HS-27A (cell line): ENCODE data around the gene SLC25A21.

Experiments
- DNase-seq: peaks from one replicate; pipeline ENCODE4 v3.0.0-alpha.2; 2012; ENCODE audit warnings: low read depth, missing footprints

Gene SLC25A21

GRCh38 chr14:36662258-36662542, 510.2 kb downstream of the SLC25A21 start:
- no peak for DNase-seq

GRCh38 chr14:36661506-36662257, 510.7 kb downstream of the SLC25A21 start, which contains the start of gene PAX9:
PAX9 (plus strand) TSS chr14:36661860; CDS start chr14:36662090, 230 bp downstream.
- peak; percentile 69 for DNase-seq

GRCh38 chr14:36660736-36661505, 511.5 kb downstream of the SLC25A21 start:
- no peak for DNase-seq

DNA sequence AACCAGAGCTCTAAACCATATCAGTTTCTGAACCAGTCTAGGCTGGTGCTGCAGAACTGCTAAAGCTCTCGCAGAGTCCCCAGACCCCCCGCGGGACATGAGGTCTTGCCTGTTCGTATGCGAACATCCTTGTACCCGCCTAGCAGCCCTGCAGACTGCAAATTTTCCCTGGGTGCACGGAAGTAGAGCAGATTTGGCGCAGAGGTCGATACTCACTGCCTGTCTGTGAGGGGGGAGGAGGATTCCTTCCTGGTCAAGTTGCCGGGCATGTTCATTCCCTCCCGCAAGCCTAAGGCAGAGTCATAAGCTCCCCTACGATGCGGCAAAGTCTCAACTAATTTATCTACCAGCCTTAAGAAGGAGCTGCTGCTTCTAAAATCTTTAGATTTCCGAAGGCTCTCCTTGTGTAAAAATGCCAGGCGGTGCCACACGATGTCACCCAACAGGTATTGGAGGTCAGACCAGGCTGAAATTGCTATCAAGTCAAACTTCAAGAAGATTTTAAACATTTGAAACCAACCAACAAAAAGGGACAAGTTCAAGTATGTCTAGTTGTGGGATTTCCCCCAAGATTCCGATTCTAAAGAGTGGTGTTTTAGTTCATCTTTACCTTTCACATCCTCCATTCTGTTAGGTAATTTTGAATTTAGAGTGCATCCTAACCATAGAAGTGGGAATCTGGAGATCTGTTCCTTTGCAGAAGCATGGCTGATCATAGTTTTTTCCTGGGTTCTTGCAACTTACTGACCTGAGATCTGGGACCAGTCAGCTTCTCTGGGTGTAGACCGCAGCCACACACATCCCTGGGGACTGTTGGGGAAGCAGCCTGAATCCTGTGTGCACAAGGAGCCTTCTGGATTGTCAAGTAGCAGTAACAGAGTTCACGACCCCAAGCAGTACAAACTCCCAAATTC, 512.3 kb downstream of the SLC25A21 start:
- no peak for DNase-seq

GRCh38 chr14:36659010-36659821, 513.2 kb downstream of the SLC25A21 start:
- no peak for DNase-seq

GRCh38 chr14:36658123-36659009, 514.0 kb downstream of the SLC25A21 start:
- no peak for DNase-seq

DNA sequence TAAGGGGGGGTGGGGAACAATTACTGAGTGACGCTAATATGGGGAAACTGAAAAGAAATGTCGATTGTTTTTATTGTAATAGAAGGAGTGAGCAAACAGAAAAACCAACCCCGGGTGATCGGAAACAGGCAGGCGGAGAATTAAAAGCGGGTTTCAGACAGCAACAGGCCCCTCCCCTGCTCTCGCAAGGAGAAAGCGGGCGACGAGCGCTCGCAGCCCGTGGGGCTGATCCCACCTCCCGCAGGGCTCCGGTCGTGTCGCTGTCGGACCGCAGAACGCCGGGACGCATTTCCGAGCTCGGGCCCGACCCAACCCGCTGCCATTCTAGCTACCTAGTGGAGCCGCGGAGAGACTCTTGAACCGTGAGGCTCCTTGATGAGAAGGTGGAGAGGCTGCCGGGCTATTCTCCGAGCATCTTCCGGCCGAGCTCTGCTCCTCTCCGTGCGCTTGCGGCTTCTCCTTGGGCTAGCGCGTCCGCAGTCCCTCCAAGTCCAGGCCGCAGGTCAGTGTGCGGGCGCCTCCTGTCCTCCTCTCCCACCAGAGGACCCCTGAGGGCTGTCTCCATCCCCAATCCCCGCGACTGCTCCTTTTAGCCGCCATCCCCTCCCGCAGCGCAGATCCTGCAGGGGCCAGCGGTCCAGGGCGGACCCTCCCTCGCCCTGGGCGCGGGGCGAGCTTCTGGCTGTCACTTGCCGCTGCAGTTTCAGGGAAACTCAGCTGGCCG, 514.8 kb downstream of the SLC25A21 start:
- DNase-seq, result no peak

- DNase-seq, result no peak
Observed at GRCh38 chr14:36656687-36657398, 515.6 kb downstream of the SLC25A21 start.

- DNase-seq, result no peak
Observed at GRCh38 chr14:36655963-36656686, 516.3 kb downstream of the SLC25A21 start.

- DNase-seq, result no peak
Observed at GRCh38 chr14:36655571-36655962, 516.8 kb downstream of the SLC25A21 start.

DNA sequence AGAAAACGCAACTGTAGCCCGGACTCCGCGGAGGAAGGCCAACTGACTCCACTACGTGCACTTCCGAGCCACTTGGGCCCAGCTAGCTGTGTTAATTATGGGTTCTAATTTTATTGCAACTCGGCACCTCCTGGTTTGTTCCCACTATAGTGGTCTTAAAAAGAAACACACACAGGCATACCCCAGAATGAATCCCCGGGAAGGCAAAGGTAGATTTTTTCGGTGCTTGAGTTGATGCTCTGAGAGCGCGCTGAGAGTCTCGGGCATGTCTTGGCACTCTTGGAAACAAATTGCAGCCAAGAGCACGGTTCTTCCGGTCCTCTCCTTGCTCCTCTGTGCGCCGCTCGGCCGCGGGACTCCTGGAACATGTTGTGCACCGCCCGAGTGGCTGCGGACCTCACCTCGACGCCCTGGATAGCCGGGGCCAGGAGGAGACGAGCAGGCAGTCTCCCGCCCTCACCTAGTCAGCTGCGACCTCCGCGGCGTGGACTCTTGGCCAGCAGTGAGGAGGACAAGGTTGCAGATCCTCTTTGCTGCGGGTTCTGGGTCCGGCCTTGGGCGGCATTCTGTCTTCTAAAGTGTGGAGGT, 517.5 kb downstream of the SLC25A21 start:
- no peak for DNase-seq

DNA sequence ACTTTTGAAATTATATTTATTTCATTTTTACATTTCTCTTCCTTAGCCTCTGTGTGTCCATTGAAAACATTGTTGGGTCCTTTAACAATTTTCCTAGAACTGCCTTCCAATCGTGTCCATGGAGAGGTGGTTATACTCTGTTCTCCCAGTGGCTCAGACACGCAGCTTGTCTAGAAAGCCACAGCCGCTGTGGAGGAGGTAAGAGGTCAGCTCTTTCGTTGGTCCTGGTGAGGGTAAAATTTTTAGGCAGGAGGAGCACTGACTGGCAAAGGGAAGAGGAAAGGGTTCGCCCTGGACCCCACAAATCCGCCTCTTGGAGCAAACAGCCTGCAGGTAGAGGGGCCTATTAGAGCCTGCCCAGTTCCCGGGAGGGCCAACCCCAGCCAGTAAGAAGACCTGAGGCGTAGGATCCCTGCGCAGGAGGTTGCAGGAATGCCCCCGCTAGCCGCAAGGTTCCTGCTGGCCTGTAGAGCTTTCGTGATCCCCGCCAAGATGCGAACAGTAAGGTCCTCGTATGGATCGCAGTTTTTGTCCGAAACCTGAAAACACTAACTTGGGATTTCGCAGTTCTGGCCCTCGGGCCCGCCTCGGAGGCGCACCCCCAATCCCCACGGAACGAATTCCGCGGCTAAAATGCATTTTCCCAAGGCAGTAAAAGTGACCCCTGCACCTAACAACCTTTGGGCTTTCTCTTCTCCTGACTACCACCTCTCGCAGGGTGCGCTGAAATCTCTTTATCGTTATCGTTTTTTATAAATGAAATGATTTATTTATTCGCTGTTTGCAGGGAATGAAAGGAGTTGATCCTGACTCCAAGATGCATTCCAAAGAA, 518.2 kb downstream of the SLC25A21 start:
- no peak for DNase-seq

DNA sequence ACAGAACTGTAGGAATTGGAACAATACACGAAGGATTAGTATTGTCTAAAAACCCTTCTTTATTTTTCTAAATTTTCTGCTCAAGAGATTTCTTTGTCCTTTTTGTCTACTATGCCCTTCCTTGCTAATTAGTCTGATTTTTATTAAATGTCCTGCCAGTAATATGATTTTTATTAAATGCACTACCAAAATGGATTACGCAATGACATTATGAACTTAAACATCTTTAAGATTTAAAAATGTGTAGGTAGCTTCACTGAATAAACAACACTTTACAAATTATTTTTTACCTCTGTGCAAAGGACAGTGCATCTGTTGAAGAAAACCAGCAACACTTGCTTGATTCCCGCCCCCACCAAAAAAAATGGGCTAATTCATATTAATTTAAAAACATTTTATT, 519.0 kb downstream of the SLC25A21 start:
- DNase-seq, result no peak

GRCh38 chr14:36652542-36653201, 519.7 kb downstream of the SLC25A21 start:
- peak; percentile 23 for DNase-seq

DNA sequence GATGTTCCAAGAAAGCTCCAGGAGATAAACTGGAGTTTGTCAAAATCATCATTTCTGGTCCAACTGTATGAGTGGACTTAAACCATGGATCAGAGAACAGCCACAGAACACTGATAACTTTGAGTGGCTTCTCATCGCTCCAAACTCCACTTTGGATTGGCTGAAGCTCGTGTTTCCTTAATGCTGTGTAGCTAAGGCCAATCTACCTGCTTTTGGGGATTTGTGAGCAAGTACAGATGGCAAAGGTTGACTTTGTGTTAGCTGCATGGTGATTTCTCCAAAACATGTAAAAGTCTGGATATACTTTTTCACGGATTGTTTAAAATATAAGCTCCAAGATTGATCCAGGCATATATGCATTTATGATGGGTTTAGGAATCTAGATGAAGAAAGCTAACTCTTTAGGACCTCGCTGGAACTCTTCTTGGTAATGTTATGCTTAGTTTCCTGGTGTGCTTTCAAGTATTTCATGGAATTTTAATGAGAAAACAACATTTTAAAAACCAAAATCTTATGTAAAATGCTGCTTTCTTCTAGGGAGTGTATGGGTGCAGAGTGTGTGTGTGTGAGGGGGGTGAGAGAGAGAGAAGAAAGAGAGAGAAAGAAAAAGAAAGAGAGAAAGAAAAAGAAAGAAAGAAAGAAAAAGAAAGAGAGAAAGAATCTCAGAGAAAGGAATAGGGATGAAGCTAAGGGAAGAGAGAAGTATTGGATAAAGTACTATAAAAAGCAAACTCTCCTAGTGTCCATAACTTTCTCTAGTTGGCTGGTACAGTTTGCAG, 522.3 kb downstream of the SLC25A21 start:
- DNase-seq, result no peak
